ENCODE measurements around the gene LRRC36.

LRRC36 gene

GRCh38 chr16:67294938-67295361 is 31.7 kb upstream of the LRRC36 start:
- peak; percentile 71 for DNase-seq (ENCODE audit: low read depth)

- DNase-seq (ENCODE audit: low read depth) = peak; percentile 93
These were observed 30.2 kb upstream of the LRRC36 start for GRCh38 chr16:67296420-67296819.

GRCh38 chr16:67298277-67298676 is 28.3 kb upstream of the LRRC36 start:
- no peak for DNase-seq (ENCODE audit: low read depth)

- no peak for DNase-seq (ENCODE audit: low read depth)
These were observed 27.3 kb upstream of the LRRC36 start for GRCh38 chr16:67299269-67299668.

- no peak for DNase-seq (ENCODE audit: low read depth)
These were observed 25.4 kb upstream of the LRRC36 start for GRCh38 chr16:67301080-67301782.

GRCh38 chr16:67302076-67302475 is 24.5 kb upstream of the LRRC36 start:
- no peak for DNase-seq (ENCODE audit: low read depth)

GRCh38 chr16:67302970-67303369 is 23.6 kb upstream of the LRRC36 start:
- no peak for DNase-seq (ENCODE audit: low read depth)

GRCh38 chr16:67304020-67304419 is 22.6 kb upstream of the LRRC36 start:
- DNase-seq (ENCODE audit: low read depth) = peak; percentile 71

- no peak for DNase-seq (ENCODE audit: low read depth)
These were observed 21.2 kb upstream of the LRRC36 start for GRCh38 chr16:67305216-67306071.

GRCh38 chr16:67310561-67310960 is 16.1 kb upstream of the LRRC36 start:
- no peak for DNase-seq (ENCODE audit: low read depth)

GRCh38 chr16:67311607-67312488 is 14.8 kb upstream of the LRRC36 start:
- DNase-seq (ENCODE audit: low read depth) = peak; percentile 100

- peak; percentile 67 for DNase-seq (ENCODE audit: low read depth)
These were observed 13.9 kb upstream of the LRRC36 start for GRCh38 chr16:67312719-67313118.

- no peak for DNase-seq (ENCODE audit: low read depth)
These were observed 8.8 kb upstream of the LRRC36 start for GRCh38 chr16:67317853-67318252.

- DNase-seq (ENCODE audit: low read depth) = no peak
These were observed 522 bp upstream of the LRRC36 start for GRCh38 chr16:67326115-67326471.

- DNase-seq (ENCODE audit: low read depth) = no peak
These were observed 1.1 kb downstream of the LRRC36 start for GRCh38 chr16:67327743-67328142.

GRCh38 chr16:67329901-67330300 is 3.3 kb downstream of the LRRC36 start:
- no peak for DNase-seq (ENCODE audit: low read depth)

GRCh38 chr16:67333315-67333714 is 6.7 kb downstream of the LRRC36 start:
- DNase-seq (ENCODE audit: low read depth) = no peak

GRCh38 chr16:67336116-67336515 is 9.5 kb downstream of the LRRC36 start:
- no peak for DNase-seq (ENCODE audit: low read depth)

- no peak for DNase-seq (ENCODE audit: low read depth)
These were observed 10.0 kb downstream of the LRRC36 start for GRCh38 chr16:67336648-67337047.

GRCh38 chr16:67339453-67339852 is 12.8 kb downstream of the LRRC36 start:
- peak; percentile 47 for DNase-seq (ENCODE audit: low read depth)

GRCh38 chr16:67341250-67341649 is 14.6 kb downstream of the LRRC36 start:
- DNase-seq (ENCODE audit: low read depth) = no peak

GRCh38 chr16:67342616-67343015 is 16.0 kb downstream of the LRRC36 start:
- DNase-seq (ENCODE audit: low read depth) = no peak
